ENCODE measurements around the gene CD1E.
"Not testable (repeated sequence)": the region's sequence is repeated elsewhere in the genome, so short reads cannot be mapped to it uniquely, and the experiment has no call there.

The CD1E gene

GRCh38 chr1:158362482-158362881 is 8.8 kb downstream of the CD1E start:
- H3K79me2 ChIP-seq (ENCODE audit: low read length), result no peaks in the 10 kb centered on the region
- H2AFZ ChIP-seq (ENCODE audit: low read depth, low read length), result no peak overlapping the region
- 0 out of 2 replicates have a peak overlapping the region, but pooled peaks have one; percentile 16 for H3K4me3 ChIP-seq (ENCODE audit: low read length)
- no peak for TF ChIP-seq EZH2phosphoT487 (IDR thresholded peaks at IDR 0.05; ENCODE audit: low read depth)
- TF ChIP-seq, protein P1, sequence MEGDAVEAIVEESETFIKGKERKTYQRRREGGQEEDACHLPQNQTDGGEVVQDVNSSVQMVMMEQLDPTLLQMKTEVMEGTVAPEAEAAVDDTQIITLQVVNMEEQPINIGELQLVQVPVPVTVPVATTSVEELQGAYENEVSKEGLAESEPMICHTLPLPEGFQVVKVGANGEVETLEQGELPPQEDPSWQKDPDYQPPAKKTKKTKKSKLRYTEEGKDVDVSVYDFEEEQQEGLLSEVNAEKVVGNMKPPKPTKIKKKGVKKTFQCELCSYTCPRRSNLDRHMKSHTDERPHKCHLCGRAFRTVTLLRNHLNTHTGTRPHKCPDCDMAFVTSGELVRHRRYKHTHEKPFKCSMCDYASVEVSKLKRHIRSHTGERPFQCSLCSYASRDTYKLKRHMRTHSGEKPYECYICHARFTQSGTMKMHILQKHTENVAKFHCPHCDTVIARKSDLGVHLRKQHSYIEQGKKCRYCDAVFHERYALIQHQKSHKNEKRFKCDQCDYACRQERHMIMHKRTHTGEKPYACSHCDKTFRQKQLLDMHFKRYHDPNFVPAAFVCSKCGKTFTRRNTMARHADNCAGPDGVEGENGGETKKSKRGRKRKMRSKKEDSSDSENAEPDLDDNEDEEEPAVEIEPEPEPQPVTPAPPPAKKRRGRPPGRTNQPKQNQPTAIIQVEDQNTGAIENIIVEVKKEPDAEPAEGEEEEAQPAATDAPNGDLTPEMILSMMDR (IDR thresholded peaks at IDR 0.05; ENCODE audit: low read depth, low read length), result no peak
- H3K36me3 ChIP-seq (replicated peaks; ENCODE audit: low read depth, low read length), result peaks cover 6% of the 10 kb centered on the region
- H4K20me1 ChIP-seq (ENCODE audit: insufficient read depth, low read length), result no peaks in the 10 kb centered on the region
- H3K27me3 ChIP-seq (ENCODE audit: low read depth, low read length), result peaks cover 7% of the 10 kb centered on the region; the same call in 1 of the 2 replicates
- peaks cover 37% of the 10 kb centered on the region for H3K4me1 ChIP-seq (ENCODE audit: low read length)
- H3K27ac ChIP-seq (ENCODE audit: low read length), result no peak overlapping the region
- 0 out of 2 replicates have a peak, but pooled peaks cover 3% of the 10 kb centered on the region for H3K9me3 ChIP-seq (ENCODE audit: insufficient read depth, low read length)
- no peak overlapping the region for H3K9ac ChIP-seq (ENCODE audit: low read length)
- H3K4me2 ChIP-seq (ENCODE audit: low read length), result peak overlapping the region; percentile 77

- H3K4me2 ChIP-seq (ENCODE audit: low read length), result peak overlapping the region; percentile 77
- H3K9me3 ChIP-seq (ENCODE audit: insufficient read depth, low read length), result 0 out of 2 replicates have a peak, but pooled peaks cover 3% of the 10 kb centered on the region
- no peak overlapping the region for H3K27ac ChIP-seq (ENCODE audit: low read length)
- H3K79me2 ChIP-seq (ENCODE audit: low read length), result no peaks in the 10 kb centered on the region
- H4K20me1 ChIP-seq (ENCODE audit: insufficient read depth, low read length), result no peaks in the 10 kb centered on the region
- peaks cover 6% of the 10 kb centered on the region for H3K36me3 ChIP-seq (replicated peaks; ENCODE audit: low read depth, low read length)
- H3K27me3 ChIP-seq (ENCODE audit: low read depth, low read length), result 0 out of 2 replicates have a peak, but pooled peaks cover 5% of the 10 kb centered on the region
- H3K4me1 ChIP-seq (ENCODE audit: low read length), result peaks cover 37% of the 10 kb centered on the region
- H2AFZ ChIP-seq (ENCODE audit: low read depth, low read length), result no peak overlapping the region
- TF ChIP-seq, protein P1 (IDR thresholded peaks at IDR 0.05; ENCODE audit: low read depth, low read length), result no peak
- TF ChIP-seq EZH2phosphoT487 (IDR thresholded peaks at IDR 0.05; ENCODE audit: low read depth), result no peak
- no peak overlapping the region for H3K9ac ChIP-seq (ENCODE audit: low read length)
- 0 out of 2 replicates have a peak overlapping the region, but pooled peaks have one; percentile 16 for H3K4me3 ChIP-seq (ENCODE audit: low read length)
These were observed 9.2 kb downstream of the CD1E start for GRCh38 chr1:158362941-158363340.

DNA sequence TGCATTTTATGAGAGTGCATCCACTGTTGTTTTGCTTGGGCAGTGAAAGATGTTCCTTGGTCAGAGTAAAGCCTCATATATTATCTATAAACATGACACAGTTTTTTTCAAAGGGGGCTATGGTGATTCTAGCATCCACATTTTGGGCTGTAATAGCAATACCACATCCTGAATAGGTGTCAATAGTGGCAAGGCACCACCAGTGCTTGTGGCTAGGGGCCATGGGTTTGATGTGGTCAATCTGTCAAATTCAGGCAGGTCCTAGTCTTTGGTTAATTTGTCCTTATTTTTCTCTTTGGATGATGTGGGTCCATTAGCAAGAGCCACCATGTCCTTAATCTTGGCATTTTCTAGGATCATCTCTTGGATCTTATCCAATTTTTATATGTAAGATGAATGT is 13.1 kb downstream of the CD1E start:
- H3K79me2 ChIP-seq (ENCODE audit: low read length), result no peaks in the 10 kb centered on the region
- TF ChIP-seq EZH2phosphoT487 (IDR thresholded peaks at IDR 0.05; ENCODE audit: low read depth), result no peak
- TF ChIP-seq, protein P1 (IDR thresholded peaks at IDR 0.05; ENCODE audit: low read depth, low read length), result no peak
- peaks cover 44% of the 10 kb centered on the region for H3K4me1 ChIP-seq (ENCODE audit: low read length)

GRCh38 chr1:158371188-158371953 is 17.7 kb downstream of the CD1E start:
- peak overlapping the region; percentile 25 for H3K4me2 ChIP-seq (ENCODE audit: low read length)
- H2AFZ ChIP-seq (ENCODE audit: low read depth, low read length), result no peak overlapping the region
- peaks cover 12% of the 10 kb centered on the region for H3K36me3 ChIP-seq (replicated peaks; ENCODE audit: low read depth, low read length)
- no peaks in the 10 kb centered on the region for H3K27me3 ChIP-seq (ENCODE audit: low read depth, low read length)
- H4K20me1 ChIP-seq (ENCODE audit: insufficient read depth, low read length), result no peaks in the 10 kb centered on the region
- no peaks in the 10 kb centered on the region for H3K79me2 ChIP-seq (ENCODE audit: low read length)
- H3K4me1 ChIP-seq (ENCODE audit: low read length), result peaks cover 27% of the 10 kb centered on the region
- no peak overlapping the region for H3K4me3 ChIP-seq (ENCODE audit: low read length)
- no peak for TF ChIP-seq EZH2phosphoT487 (IDR thresholded peaks at IDR 0.05; ENCODE audit: low read depth)
- TF ChIP-seq, protein P1 (IDR thresholded peaks at IDR 0.05; ENCODE audit: low read depth, low read length), result no peak
- H3K27ac ChIP-seq (ENCODE audit: low read length), result peak overlapping the region; percentile 22; the same call in 1 of the 2 replicates
- H3K9me3 ChIP-seq (ENCODE audit: insufficient read depth, low read length), result peaks cover 32% of the 10 kb centered on the region
- no peak overlapping the region for H3K9ac ChIP-seq (ENCODE audit: low read length)

More for the DNA sequence above, 13.1 kb downstream of the CD1E start:
- Histone ChIP-seq H3K9me3 (ENCODE audit: insufficient read depth, low read length) (peaks cover 17% of the 10 kb centered on the region), H2AFZ (ENCODE audit: low read depth, low read length) (no peak overlapping the region), H3K27me3 (ENCODE audit: low read depth, low read length) (no peaks in the 10 kb centered on the region), H3K9ac (ENCODE audit: low read length) (no peak overlapping the region), H3K27ac (ENCODE audit: low read length) (no peak overlapping the region), H4K20me1 (ENCODE audit: insufficient read depth, low read length) (no peaks in the 10 kb centered on the region), H3K4me2 (ENCODE audit: low read length) (no peak overlapping the region), H3K36me3 (replicated peaks; ENCODE audit: low read depth, low read length) (peaks cover 13% of the 10 kb centered on the region), H3K4me3 (ENCODE audit: low read length) (no peak overlapping the region)

DNA sequence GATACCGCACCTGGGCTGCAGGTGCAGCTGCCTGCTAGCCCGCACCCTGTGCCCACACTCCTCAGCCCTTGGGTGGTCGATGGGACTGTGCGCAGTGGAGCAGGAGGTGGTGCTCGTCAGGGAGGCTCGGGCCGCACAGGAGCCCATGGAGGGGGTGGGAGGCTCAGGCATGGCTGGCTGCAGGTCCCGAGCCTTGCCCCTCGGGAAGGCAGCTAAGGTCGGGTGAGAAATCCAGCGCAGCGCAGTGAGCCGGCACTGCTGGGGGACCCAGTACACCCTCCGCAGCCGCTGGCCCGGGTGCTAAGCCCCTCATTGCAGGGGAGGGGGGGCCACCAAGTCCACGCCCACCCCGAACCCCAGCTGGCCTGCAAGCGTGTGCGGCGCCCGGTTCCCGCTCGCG is 20.4 kb downstream of the CD1E start:
- H3K9me3 ChIP-seq (ENCODE audit: insufficient read depth, low read length), result peaks cover 28% of the 10 kb centered on the region
- H3K4me2 ChIP-seq (ENCODE audit: low read length), result not testable (repeated sequence)

More for the DNA sequence above, 20.4 kb downstream of the CD1E start:
- not testable (repeated sequence) for H4K20me1 ChIP-seq (ENCODE audit: insufficient read depth, low read length); H3K4me3 ChIP-seq (ENCODE audit: low read length); H3K27ac ChIP-seq (ENCODE audit: low read length); H2AFZ ChIP-seq (ENCODE audit: low read depth, low read length); H3K27me3 ChIP-seq (ENCODE audit: low read depth, low read length); H3K36me3 ChIP-seq (replicated peaks; ENCODE audit: low read depth, low read length); H3K79me2 ChIP-seq (ENCODE audit: low read length); H3K9ac ChIP-seq (ENCODE audit: low read length)
- peaks cover 21% of the 10 kb centered on the region for H3K4me1 ChIP-seq (ENCODE audit: low read length)

Measured in OCI-LY3 (cell line).